C4-2B (cell line): ENCODE measurements around the gene XPO4.

Experiments
- CTCF ChIP-seq: fragments of 450-650 bp; conservative IDR thresholded peaks from 2 replicates; pipeline ENCODE4 v1.5.1; 2017; ENCODE audit warnings: mild to moderate bottlenecking
- ZFX ChIP-seq: fragments of 450-650 bp; IDR thresholded peaks from 2 replicates; pipeline ENCODE4 v1.6.1; 2017

- TF ChIP-seq CTCF (no peak), ZFX (peak; percentile 99)
These were observed 129.1 kb downstream of the XPO4 start, which contains the start of gene EEF1AKMT1 for GRCh38 chr13:20773194-20774080.
